Raji (cell line): Measurements from ENCODE around the gene RPL18A.

ENCODE experiments used
- POLR2A ChIP-seq: IDR thresholded peaks from 2 replicates; pipeline ENCODE4 v1.6.1; 2011; ENCODE audit warnings: low read depth, low read length, control low read depth; ENCODE audit not compliant: insufficient read depth

Gene RPL18A

GRCh38 chr19:17860331-17860992, 752 bp downstream of the RPL18A start:
- TF ChIP-seq POLR2A: 0 out of 2 replicates have a peak, but pooled peaks have one; percentile 18

- TF ChIP-seq POLR2A: no peak
Observed at GRCh38 chr19:17860993-17861360, 1.3 kb downstream of the RPL18A start.

GRCh38 chr19:17861542-17862402, 2.1 kb downstream of the RPL18A start:
- no peak for TF ChIP-seq POLR2A

- TF ChIP-seq POLR2A: no peak
Observed at GRCh38 chr19:17862711-17863519, 3.2 kb downstream of the RPL18A start.

GRCh38 chr19:17863520-17864182, 3.9 kb downstream of the RPL18A start:
- TF ChIP-seq POLR2A: no peak

- peak; percentile 40 for TF ChIP-seq POLR2A
Observed at GRCh38 chr19:17865364-17866311, 5.9 kb downstream of the RPL18A start.

- no peak; the same call in 1 of the 2 replicates for TF ChIP-seq POLR2A
Observed at GRCh38 chr19:17866312-17866963, 6.7 kb downstream of the RPL18A start.

GRCh38 chr19:17866964-17867486, 7.3 kb downstream of the RPL18A start:
- no peak for TF ChIP-seq POLR2A

- TF ChIP-seq POLR2A: no peak
Observed at GRCh38 chr19:17868669-17869068, 9.0 kb downstream of the RPL18A start.

GRCh38 chr19:17869114-17869608, 9.5 kb downstream of the RPL18A start:
- TF ChIP-seq POLR2A: no peak

- no peak for TF ChIP-seq POLR2A
Observed at GRCh38 chr19:17871032-17871877, 11.5 kb downstream of the RPL18A start.

GRCh38 chr19:17871878-17872250, 12.2 kb downstream of the RPL18A start, which contains the start of gene SLC5A5:
SLC5A5 (plus strand) TSS chr19:17871945; CDS start chr19:17872320, 375 bp downstream.
- no peak for TF ChIP-seq POLR2A
